GM23338 (cell line): ENCODE measurements around the gene FOXK2. TPM values are rescaled to one million over a fixed set of nuclear protein-coding genes. Genes with fewer than 3 reads are reported as not detected.

Experiments used
- ATAC-seq: fragments of 200-7000 bp; cut with Tn5 transposase; 3 replicates; pipeline ENCODE4 v1.9.1; 2020
- DNase-seq: peaks from one replicate; pipeline ENCODE4 v3.0.0-alpha.2; 2015; ENCODE audit warnings: low spot score
- H2AFZ ChIP-seq: fragments of 200-600 bp; sonication (generic); 2 replicates; pipeline ENCODE4 v1.8.0; 2016; ENCODE audit warnings: antibody characterized with exemption, mild to moderate bottlenecking, moderate library complexity
- H3F3A ChIP-seq: fragments of 200-600 bp; sonication (generic); replicated peaks from 2 replicates; pipeline ENCODE4 v1.8.0; 2017; ENCODE audit warnings: antibody characterized with exemption, mixed run types, low read depth
- H3K27ac ChIP-seq: fragments of 200-600 bp; sonication (generic); 2 replicates; pipeline ENCODE4 v1.6.1; 2016; ENCODE audit warnings: low read depth
- H3K27me3 ChIP-seq: fragments of 200-600 bp; sonication (generic); 2 replicates; pipeline ENCODE4 v1.8.0; 2016; ENCODE audit warnings: mild to moderate bottlenecking, mixed run types, moderate library complexity; ENCODE audit not compliant: insufficient read depth
- H3K36me3 ChIP-seq: fragments of 200-600 bp; sonication (generic); 2 replicates; pipeline ENCODE4 v1.8.0; 2016; ENCODE audit warnings: mild to moderate bottlenecking; ENCODE audit not compliant: insufficient read depth
- H3K4me1 ChIP-seq: fragments of 200-600 bp; sonication (generic); 2 replicates; pipeline ENCODE4 v1.8.0; 2016; ENCODE audit warnings: mild to moderate bottlenecking, moderate library complexity; ENCODE audit not compliant: insufficient read depth
- H3K4me2 ChIP-seq: fragments of 200-600 bp; sonication (generic); 2 replicates; pipeline ENCODE4 v1.7.1; 2017; ENCODE audit warnings: mixed run types
- H3K4me3 ChIP-seq: fragments of 200-600 bp; sonication (generic); 2 replicates; pipeline ENCODE4 v1.6.1; 2016; ENCODE audit warnings: mixed run types
- H3K79me2 ChIP-seq: fragments of 200-600 bp; sonication (generic); replicated peaks from 2 replicates; pipeline ENCODE4 v1.8.0; 2017; ENCODE audit warnings: mild to moderate bottlenecking; ENCODE audit not compliant: insufficient read depth
- H3K9me2 ChIP-seq: fragments of 200-600 bp; sonication (generic); 2 replicates; pipeline ENCODE4 v1.8.0; 2017; ENCODE audit not compliant: insufficient read depth
- H4K20me1 ChIP-seq: fragments of 200-600 bp; sonication (generic); replicated peaks from 2 replicates; pipeline ENCODE4 v1.8.0; 2017; ENCODE audit warnings: mild to moderate bottlenecking; ENCODE audit not compliant: insufficient read depth
- H3K27ac Mint-ChIP-seq: 2 replicates; pipeline ENCODE4 v1.8.0; 2020; ENCODE audit warnings: inconsistent platforms, mild to moderate bottlenecking, moderate library complexity, mixed read lengths
- H3K27me3 Mint-ChIP-seq: 3 replicates; pipeline ENCODE4 v1.8.0; 2022; ENCODE audit warnings: low read depth, mild to moderate bottlenecking, moderate library complexity, mixed read lengths, inconsistent platforms; ENCODE audit not compliant: insufficient read depth, poor library complexity
- H3K36me3 Mint-ChIP-seq: 3 replicates; pipeline ENCODE4 v1.8.0; 2021; ENCODE audit warnings: low read depth, mild to moderate bottlenecking, inconsistent platforms, moderate library complexity, mixed read lengths
- H3K4me1 Mint-ChIP-seq: 3 replicates; pipeline ENCODE4 v1.8.0; 2020; ENCODE audit warnings: mild to moderate bottlenecking, inconsistent platforms, mixed read lengths
- H3K4me3 Mint-ChIP-seq: 3 replicates; pipeline ENCODE4 v1.8.0; 2021; ENCODE audit warnings: moderate library complexity, mild to moderate bottlenecking, inconsistent platforms, mixed read lengths
- H3K9me3 Mint-ChIP-seq: 3 replicates; pipeline ENCODE4 v1.8.0; 2020; ENCODE audit warnings: moderate library complexity, mild to moderate bottlenecking, inconsistent platforms, mixed read lengths
- CREB1 ChIP-seq: fragments of 250-450 bp; sonication (Bioruptor Pico); IDR thresholded peaks from 2 replicates; pipeline ENCODE4 v1.5.0; 2020; ENCODE audit warnings: low read depth, mild to moderate bottlenecking, moderate library complexity
- EZH2 ChIP-seq: fragments of 200-600 bp; sonication (generic); IDR thresholded peaks from one replicate; pipeline ENCODE4 v1.8.0; 2017; ENCODE audit warnings: antibody characterized with exemption, mild to moderate bottlenecking, low read depth; ENCODE audit not compliant: unreplicated experiment
- EZH2phosphoT487 ChIP-seq: fragments of 200-600 bp; sonication (generic); IDR thresholded peaks from one replicate; pipeline ENCODE4 v1.8.1; 2018; ENCODE audit warnings: antibody characterized with exemption; ENCODE audit not compliant: unreplicated experiment
- NANOG ChIP-seq: IDR thresholded peaks from 2 replicates; pipeline ENCODE4 v1.6.1; 2016; ENCODE audit warnings: antibody characterized with exemption, borderline replicate concordance
- STAT1 ChIP-seq: IDR thresholded peaks from one replicate; pipeline ENCODE4 v1.6.1; 2016; ENCODE audit warnings: antibody characterized with exemption; ENCODE audit not compliant: unreplicated experiment
- ZNF114 ChIP-seq: fragments of 250-450 bp; sonication (Bioruptor Pico); IDR thresholded peaks from 2 replicates; pipeline ENCODE4 v1.5.0; 2020; ENCODE audit warnings: mild to moderate bottlenecking, moderate library complexity
- ZNF331 ChIP-seq: fragments of 250-450 bp; sonication (Bioruptor Pico); IDR thresholded peaks from 2 replicates; pipeline ENCODE4 v1.5.0; 2020; ENCODE audit warnings: low read depth, mild to moderate bottlenecking, moderate library complexity
- polyA plus RNA-seq: library from polyadenylated mRNA; unstranded; fragments of >200 nt; fragmentation: Nextera tagmentation; extraction: Ambion mirVana; gene quantifications from 2 replicates; pipeline ENCODE4 v1.2.1, GENCODE V29; 2016
- total RNA-seq: library from RNA; depleted of rRNA; stranded (reverse); fragments of >200 nt; shearing (Covaris generic); gene quantifications from 2 replicates; pipeline ENCODE4 v1.2.3, GENCODE V29; 2014
- TF ChIP-seq, protein P1 (sequence below): IDR thresholded peaks from one replicate; pipeline ENCODE4 v1.6.1; 2018; ENCODE audit warnings: antibody characterized with exemption; ENCODE audit not compliant: unreplicated experiment
- TF ChIP-seq, protein P2 (sequence below): fragments of 250-450 bp; sonication (Bioruptor Pico); IDR thresholded peaks from 2 replicates; pipeline ENCODE4 v1.5.0; 2020; ENCODE audit warnings: mild to moderate bottlenecking, moderate library complexity

Gene FOXK2
- total and polyA plus RNA-seq, 2 experiments from 2014 or later, result 12.3 to 66.0 TPM

DNA sequence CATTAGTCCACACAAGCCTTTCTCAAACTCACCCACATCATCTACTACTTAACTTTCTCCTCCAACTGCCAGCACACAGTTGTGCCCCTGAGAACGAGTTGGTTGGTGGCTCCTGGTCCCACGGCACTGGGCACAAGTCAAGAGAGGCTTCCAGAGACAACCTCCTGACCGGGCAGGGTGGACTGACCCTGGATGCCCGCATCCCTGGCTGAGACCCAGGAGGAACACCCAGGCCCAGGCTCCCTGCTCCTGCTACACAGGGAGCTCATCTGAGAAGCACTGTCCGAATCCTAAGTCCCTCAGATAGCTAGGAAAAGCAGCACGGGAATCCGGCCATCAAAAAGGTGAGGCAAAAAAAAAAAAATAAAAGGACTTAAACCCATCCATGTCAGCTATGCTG is 99.7 kb downstream of the FOXK2 start:
- Mint-ChIP-seq H3K9me3 (no peaks in the 10 kb centered on the region), H3K27me3 (peaks cover 5% of the 10 kb centered on the region)

More for the DNA sequence above, 99.7 kb downstream of the FOXK2 start:
- Histone ChIP-seq H3F3A (no peaks in the 10 kb centered on the region), H3K9me2 (no peaks in the 10 kb centered on the region), H4K20me1 (peaks cover 3% of the 10 kb centered on the region), H3K4me3 (no peak overlapping the region), H3K79me2 (no peaks in the 10 kb centered on the region), H2AFZ (no peak overlapping the region), H3K27ac (no peak overlapping the region), H3K27me3 (no peaks in the 10 kb centered on the region), H3K36me3 (peaks cover 10% of the 10 kb centered on the region), H3K4me2 (no peak overlapping the region), H3K4me1 (no peaks in the 10 kb centered on the region)
- peaks cover 79% of the 10 kb centered on the region for H3K36me3 Mint-ChIP-seq
- H3K4me1 Mint-ChIP-seq, result peaks cover 2% of the 10 kb centered on the region; the same call in 1 of the 3 replicates
- TF ChIP-seq NANOG (no peak), EZH2 (no peak), STAT1 (no peak), ZNF331 (CRISPR knock-in tag) (no peak), CREB1 (CRISPR knock-in tag) (no peak), EZH2phosphoT487 (no peak), ZNF114 (no peak)
- TF ChIP-seq, protein P1, sequence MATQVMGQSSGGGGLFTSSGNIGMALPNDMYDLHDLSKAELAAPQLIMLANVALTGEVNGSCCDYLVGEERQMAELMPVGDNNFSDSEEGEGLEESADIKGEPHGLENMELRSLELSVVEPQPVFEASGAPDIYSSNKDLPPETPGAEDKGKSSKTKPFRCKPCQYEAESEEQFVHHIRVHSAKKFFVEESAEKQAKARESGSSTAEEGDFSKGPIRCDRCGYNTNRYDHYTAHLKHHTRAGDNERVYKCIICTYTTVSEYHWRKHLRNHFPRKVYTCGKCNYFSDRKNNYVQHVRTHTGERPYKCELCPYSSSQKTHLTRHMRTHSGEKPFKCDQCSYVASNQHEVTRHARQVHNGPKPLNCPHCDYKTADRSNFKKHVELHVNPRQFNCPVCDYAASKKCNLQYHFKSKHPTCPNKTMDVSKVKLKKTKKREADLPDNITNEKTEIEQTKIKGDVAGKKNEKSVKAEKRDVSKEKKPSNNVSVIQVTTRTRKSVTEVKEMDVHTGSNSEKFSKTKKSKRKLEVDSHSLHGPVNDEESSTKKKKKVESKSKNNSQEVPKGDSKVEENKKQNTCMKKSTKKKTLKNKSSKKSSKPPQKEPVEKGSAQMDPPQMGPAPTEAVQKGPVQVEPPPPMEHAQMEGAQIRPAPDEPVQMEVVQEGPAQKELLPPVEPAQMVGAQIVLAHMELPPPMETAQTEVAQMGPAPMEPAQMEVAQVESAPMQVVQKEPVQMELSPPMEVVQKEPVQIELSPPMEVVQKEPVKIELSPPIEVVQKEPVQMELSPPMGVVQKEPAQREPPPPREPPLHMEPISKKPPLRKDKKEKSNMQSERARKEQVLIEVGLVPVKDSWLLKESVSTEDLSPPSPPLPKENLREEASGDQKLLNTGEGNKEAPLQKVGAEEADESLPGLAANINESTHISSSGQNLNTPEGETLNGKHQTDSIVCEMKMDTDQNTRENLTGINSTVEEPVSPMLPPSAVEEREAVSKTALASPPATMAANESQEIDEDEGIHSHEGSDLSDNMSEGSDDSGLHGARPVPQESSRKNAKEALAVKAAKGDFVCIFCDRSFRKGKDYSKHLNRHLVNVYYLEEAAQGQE, result no peak
- TF ChIP-seq, protein P2, sequence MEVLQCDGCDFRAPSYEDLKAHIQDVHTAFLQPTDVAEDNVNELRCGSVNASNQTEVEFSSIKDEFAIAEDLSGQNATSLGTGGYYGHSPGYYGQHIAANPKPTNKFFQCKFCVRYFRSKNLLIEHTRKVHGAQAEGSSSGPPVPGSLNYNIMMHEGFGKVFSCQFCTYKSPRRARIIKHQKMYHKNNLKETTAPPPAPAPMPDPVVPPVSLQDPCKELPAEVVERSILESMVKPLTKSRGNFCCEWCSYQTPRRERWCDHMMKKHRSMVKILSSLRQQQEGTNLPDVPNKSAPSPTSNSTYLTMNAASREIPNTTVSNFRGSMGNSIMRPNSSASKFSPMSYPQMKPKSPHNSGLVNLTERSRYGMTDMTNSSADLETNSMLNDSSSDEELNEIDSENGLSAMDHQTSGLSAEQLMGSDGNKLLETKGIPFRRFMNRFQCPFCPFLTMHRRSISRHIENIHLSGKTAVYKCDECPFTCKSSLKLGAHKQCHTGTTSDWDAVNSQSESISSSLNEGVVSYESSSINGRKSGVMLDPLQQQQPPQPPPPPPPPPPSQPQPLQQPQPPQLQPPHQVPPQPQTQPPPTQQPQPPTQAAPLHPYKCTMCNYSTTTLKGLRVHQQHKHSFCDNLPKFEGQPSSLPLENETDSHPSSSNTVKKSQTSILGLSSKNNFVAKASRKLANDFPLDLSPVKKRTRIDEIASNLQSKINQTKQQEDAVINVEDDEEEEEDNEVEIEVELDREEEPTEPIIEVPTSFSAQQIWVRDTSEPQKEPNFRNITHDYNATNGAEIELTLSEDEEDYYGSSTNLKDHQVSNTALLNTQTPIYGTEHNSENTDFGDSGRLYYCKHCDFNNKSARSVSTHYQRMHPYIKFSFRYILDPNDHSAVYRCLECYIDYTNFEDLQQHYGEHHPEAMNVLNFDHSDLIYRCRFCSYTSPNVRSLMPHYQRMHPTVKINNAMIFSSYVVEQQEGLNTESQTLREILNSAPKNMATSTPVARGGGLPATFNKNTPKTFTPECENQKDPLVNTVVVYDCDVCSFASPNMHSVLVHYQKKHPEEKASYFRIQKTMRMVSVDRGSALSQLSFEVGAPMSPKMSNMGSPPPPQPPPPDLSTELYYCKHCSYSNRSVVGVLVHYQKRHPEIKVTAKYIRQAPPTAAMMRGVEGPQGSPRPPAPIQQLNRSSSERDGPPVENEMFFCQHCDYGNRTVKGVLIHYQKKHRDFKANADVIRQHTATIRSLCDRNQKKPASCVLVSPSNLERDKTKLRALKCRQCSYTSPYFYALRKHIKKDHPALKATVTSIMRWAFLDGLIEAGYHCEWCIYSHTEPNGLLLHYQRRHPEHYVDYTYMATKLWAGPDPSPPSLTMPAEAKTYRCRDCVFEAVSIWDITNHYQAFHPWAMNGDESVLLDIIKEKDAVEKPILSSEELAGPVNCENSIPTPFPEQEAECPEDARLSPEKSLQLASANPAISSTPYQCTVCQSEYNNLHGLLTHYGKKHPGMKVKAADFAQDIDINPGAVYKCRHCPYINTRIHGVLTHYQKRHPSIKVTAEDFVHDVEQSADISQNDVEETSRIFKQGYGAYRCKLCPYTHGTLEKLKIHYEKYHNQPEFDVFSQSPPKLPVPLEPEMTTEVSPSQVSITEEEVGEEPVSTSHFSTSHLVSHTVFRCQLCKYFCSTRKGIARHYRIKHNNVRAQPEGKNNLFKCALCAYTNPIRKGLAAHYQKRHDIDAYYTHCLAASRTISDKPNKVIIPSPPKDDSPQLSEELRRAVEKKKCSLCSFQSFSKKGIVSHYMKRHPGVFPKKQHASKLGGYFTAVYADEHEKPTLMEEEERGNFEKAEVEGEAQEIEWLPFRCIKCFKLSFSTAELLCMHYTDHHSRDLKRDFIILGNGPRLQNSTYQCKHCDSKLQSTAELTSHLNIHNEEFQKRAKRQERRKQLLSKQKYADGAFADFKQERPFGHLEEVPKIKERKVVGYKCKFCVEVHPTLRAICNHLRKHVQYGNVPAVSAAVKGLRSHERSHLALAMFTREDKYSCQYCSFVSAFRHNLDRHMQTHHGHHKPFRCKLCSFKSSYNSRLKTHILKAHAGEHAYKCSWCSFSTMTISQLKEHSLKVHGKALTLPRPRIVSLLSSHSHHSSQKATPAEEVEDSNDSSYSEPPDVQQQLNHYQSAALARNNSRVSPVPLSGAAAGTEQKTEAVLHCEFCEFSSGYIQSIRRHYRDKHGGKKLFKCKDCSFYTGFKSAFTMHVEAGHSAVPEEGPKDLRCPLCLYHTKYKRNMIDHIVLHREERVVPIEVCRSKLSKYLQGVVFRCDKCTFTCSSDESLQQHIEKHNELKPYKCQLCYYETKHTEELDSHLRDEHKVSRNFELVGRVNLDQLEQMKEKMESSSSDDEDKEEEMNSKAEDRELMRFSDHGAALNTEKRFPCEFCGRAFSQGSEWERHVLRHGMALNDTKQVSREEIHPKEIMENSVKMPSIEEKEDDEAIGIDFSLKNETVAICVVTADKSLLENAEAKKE (CRISPR knock-in tag), result no peak
- ATAC-seq (no peak), DNase-seq (no peak)
- no peak overlapping the region for H3K4me3 Mint-ChIP-seq
- no peak overlapping the region for H3K27ac Mint-ChIP-seq
